Activated B cell treated with CpG ODN at 0.5 μM for 24 hours (primary cell): Measurements from ENCODE around the gene MMP17. TPM values are rescaled to one million over a fixed set of nuclear protein-coding genes. Genes with fewer than 3 reads are reported as not detected.

Experiments used
- ATAC-seq: fragments of 200-7000 bp; cut with Tn5 transposase; one replicate; pipeline ENCODE4 v1.10.0; 2021; ENCODE audit warnings: low read depth, mild to moderate bottlenecking, moderate library complexity
- CTCF ChIA-PET: fragments of 350-600 bp; sonication (Branson Sonifier 250); formaldehyde crosslinking; loops from one replicate; lab custom pipeline; 2021; ENCODE audit warnings: antibody characterized with exemption; lab: Charles Lee
- POLR2A ChIA-PET: fragments of 350-600 bp; sonication (Branson Sonifier 250); formaldehyde crosslinking; loops from one replicate; lab custom pipeline; 2021; ENCODE audit warnings: antibody characterized with exemption; lab: Charles Lee
- DNase-seq: peaks from one replicate; pipeline ENCODE4 v3.0.0; 2022
- H3K27ac Mint-ChIP-seq: one replicate; pipeline ENCODE4 v1.8.0; 2020; ENCODE audit warnings: mixed read lengths
- H3K27me3 Mint-ChIP-seq: one replicate; pipeline ENCODE4 v1.8.0; 2021; ENCODE audit warnings: mixed read lengths
- H3K36me3 Mint-ChIP-seq: one replicate; pipeline ENCODE4 v1.8.0; 2021; ENCODE audit warnings: low read depth, mixed read lengths
- H3K4me1 Mint-ChIP-seq: one replicate; pipeline ENCODE4 v1.8.0; 2021; ENCODE audit warnings: mixed read lengths
- H3K4me3 Mint-ChIP-seq: one replicate; pipeline ENCODE4 v1.8.0; 2020; ENCODE audit warnings: mild to moderate bottlenecking, mixed read lengths
- H3K9me3 Mint-ChIP-seq: one replicate; pipeline ENCODE4 v1.8.0; 2020; ENCODE audit warnings: mixed read lengths
- intact Hi-C: fragments of 100-400 bp; cut with micrococcal nuclease; formaldehyde crosslinking; loops from one replicate; pipeline ENCODE4 v1.15.1; 2024
- total RNA-seq: library from RNA; stranded (reverse); gene quantifications from 2 replicates; pipeline ENCODE4 v1.2.3, GENCODE V29; 2022
- TF ChIP-seq, protein P1 (sequence below): fragments of 200-600 bp; IDR thresholded peaks from one replicate; pipeline ENCODE4 v1.8.0; 2022; ENCODE audit warnings: antibody characterized with exemption, mild to moderate bottlenecking

MMP17 gene
- total RNA-seq, 1 donor from 2014 or later = 11.3 TPM

- Mint-ChIP-seq H3K27me3 (no peaks in the 10 kb centered on the region), H3K4me1 (peaks cover 22% of the 10 kb centered on the region), H3K9me3 (no peaks in the 10 kb centered on the region), H3K4me3 (peak overlapping the region; percentile 82), H3K36me3 (no peaks in the 10 kb centered on the region), H3K27ac (peak overlapping the region; percentile 46)
- ATAC-seq = no peak
- POLR2A ChIA-PET = interaction anchor here (1.1 to 1.6 kb wide), 4 partner anchors 29 to 185 kb away, joined by 3 to 14 read pairs (median 6); partner anchors contain the start of genes EP400 and SFSWAP
- CTCF ChIA-PET = no interaction called here
- intact Hi-C loops = loop anchor here (1.0 to 10.0 kb wide), 2 partner anchors 28 to 1021 kb away; partner anchors contain the start of gene RAN
- DNase-seq = no peak
- TF ChIP-seq, protein P1, sequence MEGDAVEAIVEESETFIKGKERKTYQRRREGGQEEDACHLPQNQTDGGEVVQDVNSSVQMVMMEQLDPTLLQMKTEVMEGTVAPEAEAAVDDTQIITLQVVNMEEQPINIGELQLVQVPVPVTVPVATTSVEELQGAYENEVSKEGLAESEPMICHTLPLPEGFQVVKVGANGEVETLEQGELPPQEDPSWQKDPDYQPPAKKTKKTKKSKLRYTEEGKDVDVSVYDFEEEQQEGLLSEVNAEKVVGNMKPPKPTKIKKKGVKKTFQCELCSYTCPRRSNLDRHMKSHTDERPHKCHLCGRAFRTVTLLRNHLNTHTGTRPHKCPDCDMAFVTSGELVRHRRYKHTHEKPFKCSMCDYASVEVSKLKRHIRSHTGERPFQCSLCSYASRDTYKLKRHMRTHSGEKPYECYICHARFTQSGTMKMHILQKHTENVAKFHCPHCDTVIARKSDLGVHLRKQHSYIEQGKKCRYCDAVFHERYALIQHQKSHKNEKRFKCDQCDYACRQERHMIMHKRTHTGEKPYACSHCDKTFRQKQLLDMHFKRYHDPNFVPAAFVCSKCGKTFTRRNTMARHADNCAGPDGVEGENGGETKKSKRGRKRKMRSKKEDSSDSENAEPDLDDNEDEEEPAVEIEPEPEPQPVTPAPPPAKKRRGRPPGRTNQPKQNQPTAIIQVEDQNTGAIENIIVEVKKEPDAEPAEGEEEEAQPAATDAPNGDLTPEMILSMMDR = no peak
These were observed 67.5 kb downstream of the MMP17 start for GRCh38 chr12:131895640-131896079.

DNA sequence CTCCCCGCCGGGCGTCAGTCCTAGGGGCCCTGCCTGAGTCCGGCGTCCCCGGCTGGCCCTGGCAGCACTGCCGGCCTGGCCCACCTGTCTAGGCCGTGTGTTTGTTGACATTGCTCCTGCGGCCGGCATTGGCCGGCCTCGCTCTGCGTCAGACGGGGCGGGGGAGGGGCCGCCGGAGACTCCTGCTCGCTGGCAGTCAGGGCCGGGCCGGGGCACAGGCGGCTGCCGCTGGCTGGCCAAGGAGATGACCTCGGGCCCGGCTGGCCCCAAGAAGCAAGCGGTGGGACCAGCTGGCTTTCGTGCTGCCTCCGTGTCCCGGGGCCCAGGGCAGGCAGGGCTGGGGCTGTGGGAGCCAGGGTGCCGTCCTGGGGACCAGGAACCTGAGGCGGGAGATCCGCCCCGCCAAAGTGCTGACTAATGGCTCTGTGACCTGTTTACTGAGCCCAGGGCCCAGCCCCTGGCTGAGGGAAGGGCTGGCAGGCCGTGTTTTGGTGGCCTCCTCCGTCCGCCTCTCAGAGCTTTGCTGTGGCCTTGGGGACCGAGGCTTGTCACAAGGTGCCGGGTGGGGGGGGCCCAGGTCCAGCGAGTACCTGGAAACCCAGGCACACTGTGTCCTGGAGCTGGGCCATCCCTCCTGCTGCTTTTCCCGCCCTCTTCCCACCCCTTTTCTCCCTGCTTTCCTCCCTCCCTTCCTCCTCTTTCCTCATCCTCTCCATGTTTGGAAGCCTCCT lies 68.1 kb downstream of the MMP17 start:
- TF ChIP-seq, protein P1 = no peak
- H3K4me3 Mint-ChIP-seq = peak overlapping the region; percentile 82
- intact Hi-C loops = loop anchor here (1.0 to 10.0 kb wide), 2 partner anchors 27 to 1021 kb away; partner anchors contain the start of gene RAN
- DNase-seq = peak; percentile 68
- POLR2A ChIA-PET = interaction anchor here (1.1 to 1.6 kb wide), 4 partner anchors 28 to 186 kb away, joined by 3 to 14 read pairs (median 6); partner anchors contain the start of genes EP400 and SFSWAP
- H3K27me3 Mint-ChIP-seq = no peaks in the 10 kb centered on the region
- no peak overlapping the region for H3K27ac Mint-ChIP-seq
- no peaks in the 10 kb centered on the region for H3K9me3 Mint-ChIP-seq
- CTCF ChIA-PET = no interaction called here
- peaks cover 22% of the 10 kb centered on the region for H3K4me1 Mint-ChIP-seq
- ATAC-seq = peak; percentile 51
- no peaks in the 10 kb centered on the region for H3K36me3 Mint-ChIP-seq

GRCh38 chr12:131896811-131897270 lies 68.6 kb downstream of the MMP17 start:
- POLR2A ChIA-PET = interaction anchor here (1.0 to 1.6 kb wide), 5 partner anchors 27 to 186 kb away, joined by 3 to 14 read pairs (median 5); partner anchors contain the start of genes EP400 and SFSWAP
- Mint-ChIP-seq H3K4me1 (peaks cover 22% of the 10 kb centered on the region), H3K36me3 (no peaks in the 10 kb centered on the region), H3K27ac (no peak overlapping the region), H3K27me3 (no peaks in the 10 kb centered on the region), H3K4me3 (peak overlapping the region; percentile 46), H3K9me3 (no peaks in the 10 kb centered on the region)
- DNase-seq = no peak
- TF ChIP-seq, protein P1 = no peak
- ATAC-seq = no peak
- intact Hi-C loops = loop anchor here (1.0 to 10.0 kb wide), 2 partner anchors 26 to 1022 kb away; partner anchors contain the start of gene RAN
- CTCF ChIA-PET = no interaction called here

GRCh38 chr12:131897276-131897675 lies 69.1 kb downstream of the MMP17 start:
- DNase-seq (no peak), ATAC-seq (no peak)
- ChIA-PET CTCF (no interaction called here), POLR2A (interaction anchor here (1.0 kb wide), 1 partner anchor 53 kb away, joined by 3 read pairs; no protein-coding TSS in a partner anchor)
- Mint-ChIP-seq H3K36me3 (no peaks in the 10 kb centered on the region), H3K9me3 (no peaks in the 10 kb centered on the region), H3K4me1 (peaks cover 22% of the 10 kb centered on the region), H3K27ac (no peak overlapping the region), H3K4me3 (peak overlapping the region; percentile 38), H3K27me3 (no peaks in the 10 kb centered on the region)
- intact Hi-C loops = loop anchor here (10.0 kb wide), 1 partner anchor 1022 kb away; the partner anchor contains the start of gene RAN
- TF ChIP-seq, protein P1 = no peak

DNA sequence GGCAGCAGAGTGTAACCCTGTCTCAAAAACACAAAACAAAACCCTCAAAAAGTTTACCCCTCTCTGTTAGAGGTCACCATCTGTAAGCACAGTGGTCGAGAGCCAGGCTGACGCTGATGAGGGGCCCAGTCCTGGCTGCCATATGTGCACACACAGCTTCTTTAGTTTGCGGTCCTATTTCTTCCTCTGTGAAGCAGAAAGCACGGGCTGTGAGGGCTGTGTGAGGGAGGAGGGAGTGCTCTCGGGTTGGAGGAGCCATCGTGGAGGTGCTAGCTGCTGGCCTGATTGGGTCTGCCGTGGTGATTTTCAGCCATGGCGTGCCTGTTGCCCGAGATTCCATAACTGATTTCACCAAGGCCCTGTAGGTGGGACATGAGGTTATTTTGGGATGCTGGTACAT lies 69.7 kb downstream of the MMP17 start:
- intact Hi-C loops = loop anchor here (10.0 kb wide), 1 partner anchor 1023 kb away; the partner anchor contains the start of gene RAN
- Mint-ChIP-seq H3K27me3 (no peaks in the 10 kb centered on the region), H3K4me1 (peaks cover 22% of the 10 kb centered on the region), H3K4me3 (peak overlapping the region; percentile 20), H3K9me3 (no peaks in the 10 kb centered on the region), H3K36me3 (no peaks in the 10 kb centered on the region), H3K27ac (no peak overlapping the region)
- CTCF ChIA-PET = no interaction called here
- DNase-seq (no peak), ATAC-seq (no peak)
- POLR2A ChIA-PET = interaction anchor here (1.0 kb wide), 1 partner anchor 53 kb away, joined by 3 read pairs; no protein-coding TSS in a partner anchor
- TF ChIP-seq, protein P1 = no peak
